ENCODE results near the gene ZBP1.

ZBP1 gene

GRCh38 chr20:57620274-57620990 lies at the start of gene ZBP1:
Gene ZBP1, minus strand, starts transcription at chr20:57620426. Its CDS starts 131 bp downstream, at chr20:57620295.
- DNase-seq (ENCODE audit: low read depth in 1 of 2, low spot score in 1 of 2), result peak in 1 of 2 donors; percentile 35

GRCh38 chr20:57669632-57670031 lies 49.4 kb upstream of the ZBP1 start:
- DNase-seq (ENCODE audit: low read depth in 1 of 2, low spot score in 1 of 2), result no peak

- DNase-seq (ENCODE audit: low read depth in 1 of 2, low spot score in 1 of 2), result no peak
These were observed 47.9 kb upstream of the ZBP1 start for GRCh38 chr20:57667924-57668782.

DNA sequence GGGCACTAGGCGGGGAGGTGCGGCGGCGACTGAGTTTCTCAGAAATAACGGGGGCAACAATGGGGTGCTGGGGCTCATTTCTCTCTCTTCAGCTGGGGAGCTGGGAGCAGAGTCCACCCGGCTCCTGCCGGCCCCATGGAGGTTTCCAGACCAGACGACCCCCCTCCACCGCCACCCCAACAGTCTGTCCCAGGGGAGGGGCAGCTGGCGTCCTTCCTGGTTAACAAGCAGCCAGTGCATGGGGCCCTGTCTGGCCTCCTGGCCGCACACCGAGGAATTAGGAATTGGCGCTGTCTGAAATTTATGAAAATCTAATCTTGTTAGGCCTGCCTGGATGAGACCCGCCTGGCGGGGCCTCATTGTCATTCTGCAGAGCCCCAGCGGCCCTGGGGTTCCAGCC lies 47.2 kb upstream of the ZBP1 start:
- no peak for DNase-seq (ENCODE audit: low read depth in 1 of 2, low spot score in 1 of 2)

- no peak for DNase-seq (ENCODE audit: low read depth in 1 of 2, low spot score in 1 of 2)
These were observed 46.6 kb upstream of the ZBP1 start for GRCh38 chr20:57666834-57667157.

GRCh38 chr20:57666106-57666833 lies 46.0 kb upstream of the ZBP1 start:
- DNase-seq (ENCODE audit: low read depth in 1 of 2, low spot score in 1 of 2), result no peak

GRCh38 chr20:57665589-57665971 lies 45.4 kb upstream of the ZBP1 start:
- DNase-seq (ENCODE audit: low read depth in 1 of 2, low spot score in 1 of 2), result no peak

DNA sequence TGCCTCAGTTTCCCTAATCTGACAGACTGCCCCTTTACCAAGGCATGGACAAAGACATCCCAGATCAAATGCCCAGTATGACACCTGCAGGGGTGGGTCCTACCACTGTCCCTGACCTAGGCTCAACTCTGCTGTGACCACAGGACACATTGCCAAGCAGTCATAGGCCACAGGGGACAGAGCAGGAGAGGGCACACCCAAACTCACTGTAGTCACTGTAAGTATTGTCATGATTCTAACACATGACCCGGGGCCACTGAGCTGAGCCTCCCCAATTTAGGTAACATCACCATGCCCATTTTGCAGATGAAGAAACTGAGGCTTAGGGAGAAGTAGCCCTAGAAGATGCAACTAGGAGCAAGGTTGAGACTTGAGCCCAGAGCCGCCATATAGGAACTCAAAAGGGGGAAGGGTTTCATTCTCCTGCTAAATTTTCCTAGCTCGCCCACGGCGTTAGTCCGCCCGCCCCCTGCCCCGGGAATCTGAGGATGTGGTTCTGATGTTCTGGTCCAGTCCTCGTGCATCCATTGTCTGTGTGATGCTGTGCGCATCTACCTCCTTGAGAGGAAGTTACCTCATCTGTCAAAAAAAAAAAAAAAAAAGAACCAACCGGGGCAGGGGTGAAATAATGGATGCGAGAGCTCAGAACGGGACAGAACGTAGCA lies 44.8 kb upstream of the ZBP1 start:
- no peak for DNase-seq (ENCODE audit: low read depth in 1 of 2, low spot score in 1 of 2)

DNA sequence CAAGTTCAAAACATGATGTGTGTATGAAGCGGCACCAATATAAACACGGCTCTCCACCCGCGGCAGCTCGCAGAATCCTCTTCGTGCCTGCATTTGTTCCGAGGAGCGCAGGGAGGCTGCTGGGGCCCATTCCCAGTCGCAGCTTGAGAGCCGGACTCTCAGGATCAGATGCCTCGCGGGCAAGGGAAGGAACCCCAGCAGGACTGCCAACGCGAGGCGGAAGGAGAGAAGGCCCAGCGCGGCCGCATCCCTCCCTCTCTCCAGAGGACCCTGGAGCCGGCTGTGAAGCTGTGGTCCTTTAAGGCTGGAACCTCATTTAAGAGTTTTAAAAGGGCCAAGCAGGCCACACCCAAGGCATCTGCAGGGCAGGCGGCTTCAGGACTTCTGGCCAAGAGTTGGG lies 44.2 kb upstream of the ZBP1 start:
- DNase-seq (ENCODE audit: low read depth in 1 of 2, low spot score in 1 of 2), result no peak

GRCh38 chr20:57663681-57664451 lies 43.6 kb upstream of the ZBP1 start:
- DNase-seq (ENCODE audit: low read depth in 1 of 2, low spot score in 1 of 2), result no peak

DNA sequence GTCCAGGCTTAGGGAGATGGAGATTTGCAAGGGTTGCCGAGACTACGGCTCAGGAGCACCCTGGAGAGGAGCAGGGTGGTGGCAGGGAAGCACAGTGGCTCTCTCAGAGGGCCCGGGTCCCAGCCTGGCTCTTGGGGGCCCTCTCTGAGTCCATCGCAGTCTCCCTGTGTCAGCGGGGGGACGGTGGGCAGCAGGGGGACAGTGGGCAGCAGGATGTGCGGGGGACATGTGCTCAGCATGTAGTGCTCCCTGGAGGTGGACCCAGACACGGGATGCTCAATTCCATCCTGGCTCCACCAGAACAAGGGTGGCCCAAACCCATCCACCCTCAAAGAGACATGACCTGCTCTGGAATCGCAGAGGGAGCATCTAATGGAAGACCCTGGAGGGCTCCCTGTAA lies 43.0 kb upstream of the ZBP1 start:
- no peak for DNase-seq (ENCODE audit: low read depth in 1 of 2, low spot score in 1 of 2)

GRCh38 chr20:57662456-57663240 lies 42.4 kb upstream of the ZBP1 start:
- no peak for DNase-seq (ENCODE audit: low read depth in 1 of 2, low spot score in 1 of 2)

DNA sequence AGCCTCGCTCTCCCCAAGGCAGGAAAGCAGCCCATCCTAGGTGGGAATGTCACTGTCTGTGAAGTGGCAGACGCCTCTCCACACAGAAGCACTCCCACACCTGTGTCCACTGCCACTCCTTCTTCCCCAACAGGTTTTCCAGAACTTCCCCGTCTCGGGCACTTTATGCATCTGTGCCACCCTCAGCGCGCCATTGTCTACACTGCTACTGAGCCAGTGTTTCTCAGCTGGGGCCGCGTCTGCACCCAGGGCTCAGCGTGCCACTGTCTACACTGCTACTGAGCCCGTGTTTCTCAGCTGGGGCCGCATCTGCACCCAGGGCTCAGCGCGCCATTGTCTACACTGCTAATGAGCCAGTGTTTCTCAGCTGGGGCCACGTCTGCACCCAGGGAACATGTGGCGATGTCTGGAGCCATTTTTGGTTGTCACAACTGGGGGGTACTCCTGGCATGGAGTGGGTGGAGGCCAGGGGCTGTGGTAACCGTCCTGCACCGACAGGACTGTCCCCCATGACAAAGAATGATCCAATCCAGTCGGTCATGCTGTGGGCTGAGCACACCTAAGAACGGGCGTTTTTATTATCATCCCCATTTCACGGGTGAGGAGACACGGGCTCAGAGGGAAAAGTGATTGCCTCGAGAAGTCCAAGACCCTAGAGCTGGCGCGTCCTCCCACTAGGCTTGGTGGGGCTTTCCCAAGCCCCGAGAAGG lies 41.7 kb upstream of the ZBP1 start:
- DNase-seq (ENCODE audit: low read depth in 1 of 2, low spot score in 1 of 2), result no peak

DNA sequence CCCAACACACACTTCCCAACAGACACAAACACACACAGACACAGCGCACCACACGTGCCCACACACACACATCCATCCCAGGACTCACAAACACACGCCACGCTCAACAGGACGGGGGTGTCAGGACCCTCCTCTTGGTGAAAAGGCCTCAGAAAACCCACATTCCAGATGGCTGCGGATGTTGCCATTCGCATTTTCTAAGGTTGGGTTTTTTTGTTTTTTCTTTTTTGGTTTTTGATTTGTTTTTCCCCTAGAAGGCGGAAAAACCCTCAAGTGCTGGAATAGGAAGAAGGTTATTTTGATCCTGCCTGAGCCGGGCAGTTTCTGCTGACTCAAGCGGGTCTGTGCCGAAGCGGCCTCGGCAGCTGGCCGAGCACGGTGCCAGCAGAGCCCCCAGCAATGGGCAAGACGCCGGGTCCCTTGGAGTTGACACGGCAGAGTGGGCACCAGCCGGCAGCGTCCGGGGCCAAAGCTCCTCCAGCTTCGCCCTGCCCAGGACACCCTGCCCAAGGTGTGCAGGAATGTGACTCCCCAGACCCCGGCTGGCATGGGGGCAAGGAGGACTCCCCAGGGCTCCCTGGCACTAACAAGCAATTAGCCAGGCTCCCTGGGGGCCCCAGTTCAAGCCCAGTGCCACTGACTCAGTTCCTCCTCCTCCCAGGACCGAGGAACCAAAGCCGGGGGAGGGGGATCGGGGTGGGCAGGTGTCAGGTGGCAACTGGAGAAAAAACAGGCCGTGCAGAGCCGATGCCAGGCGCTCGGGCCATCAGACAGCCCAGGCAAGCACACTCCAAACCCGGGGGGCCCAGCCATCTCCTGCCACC lies 40.9 kb upstream of the ZBP1 start:
- DNase-seq (ENCODE audit: low read depth in 1 of 2, low spot score in 1 of 2), result no peak

DNA sequence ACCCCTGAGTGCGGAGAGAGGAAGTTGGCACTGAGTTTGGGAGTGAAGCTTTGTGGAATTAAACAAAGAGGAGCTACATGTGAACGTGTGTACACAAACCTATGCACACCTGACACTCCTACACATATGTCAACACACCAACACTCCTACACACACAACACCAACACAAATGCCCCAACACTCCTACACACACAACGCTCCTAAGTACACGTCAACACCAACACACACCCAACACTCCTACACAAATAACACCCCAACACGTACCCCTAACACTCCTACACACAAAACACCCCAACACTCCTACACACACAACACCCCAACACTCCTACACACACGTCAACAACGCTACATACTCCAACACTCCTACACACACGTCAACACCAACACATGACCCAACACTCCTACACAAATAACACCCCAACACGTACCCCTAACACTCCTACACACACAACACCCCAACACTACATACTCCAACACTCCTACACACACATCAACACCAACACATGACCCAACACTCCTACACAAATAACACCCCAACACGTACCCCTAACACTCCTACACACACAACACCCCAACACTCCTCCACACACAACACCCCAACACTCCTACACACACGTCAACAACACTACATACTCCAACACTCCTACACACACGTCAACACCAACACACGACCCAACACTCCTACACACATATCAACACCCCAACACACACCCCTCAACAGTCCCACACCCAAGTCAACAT lies 40.1 kb upstream of the ZBP1 start:
- DNase-seq (ENCODE audit: low read depth in 1 of 2, low spot score in 1 of 2), result no peak

GRCh38 chr20:57659517-57660180 lies 39.4 kb upstream of the ZBP1 start:
- no peak for DNase-seq (ENCODE audit: low read depth in 1 of 2, low spot score in 1 of 2)

GRCh38 chr20:57658833-57659516 lies 38.7 kb upstream of the ZBP1 start:
- DNase-seq (ENCODE audit: low read depth in 1 of 2, low spot score in 1 of 2), result no peak

Data from activated CD4-positive, alpha-beta T cell treated with anti-CD3 and anti-CD28 coated beads, Interleukin-2, amount 50 U/mL, for 24 hours (primary cell).